ENCODE data around the gene F7. TPM values are rescaled to one million over a fixed set of nuclear protein-coding genes. Genes with fewer than 3 reads are reported as not detected.

Gene F7
- total and polyA plus RNA-seq, 9 of the 15 experiments (the other 6 are each of a cell fraction or from before 2014, with no cell fraction given): not detected

DNA sequence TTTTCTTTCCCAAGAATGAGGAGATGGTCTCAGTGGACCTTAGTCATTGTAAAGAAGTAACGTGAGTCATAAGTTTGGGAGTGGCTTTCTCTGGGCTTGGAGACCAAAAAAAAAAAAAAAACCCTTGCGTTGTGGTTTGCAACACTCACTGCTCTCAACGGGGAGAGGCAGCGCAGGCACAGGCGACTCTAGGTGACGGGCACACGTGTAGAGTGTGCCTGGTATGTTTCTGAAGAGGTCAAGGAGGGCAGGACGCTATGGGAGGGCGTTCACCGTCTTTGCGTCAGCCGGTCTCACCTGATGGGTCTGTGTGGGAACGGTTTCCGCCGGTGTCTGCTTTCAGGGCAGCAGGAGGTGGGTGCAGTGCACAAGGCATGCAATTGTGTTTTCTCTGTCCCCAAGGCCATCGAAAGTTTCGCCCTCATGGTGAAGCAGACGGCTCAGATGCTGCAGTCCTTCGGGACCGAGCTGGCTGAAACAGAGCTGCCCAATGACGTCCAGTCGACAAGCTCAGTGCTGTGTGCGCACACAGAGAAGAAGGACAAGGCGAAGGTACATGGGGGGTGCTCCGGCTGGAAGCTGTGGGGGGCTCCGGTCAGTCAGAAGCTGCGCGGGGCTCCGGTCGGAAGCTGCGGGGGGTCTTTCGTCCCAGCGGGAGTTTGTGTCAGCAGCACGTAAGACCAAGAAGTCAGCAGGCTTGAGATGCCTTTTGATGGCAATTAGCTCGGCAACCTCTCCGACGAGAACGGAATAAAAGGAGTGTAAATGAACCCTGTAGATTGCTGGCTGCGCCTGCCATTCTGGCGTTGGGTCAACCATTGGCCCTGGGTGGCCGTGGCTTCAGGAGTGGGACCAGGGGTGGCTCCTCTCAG is 40.8 kb upstream of the F7 start (continued):
- TF ChIP-seq GABPB1 (CRISPR knock-in tag; IDR thresholded peaks at IDR 0.05): no peak
- peak; percentile 77 for TF ChIP-seq FOSL1 (tag; conservative IDR thresholded peaks at IDR 0.05)
- no peak for TF ChIP-seq GATAD2A (IDR thresholded peaks at IDR 0.05)

DNA sequence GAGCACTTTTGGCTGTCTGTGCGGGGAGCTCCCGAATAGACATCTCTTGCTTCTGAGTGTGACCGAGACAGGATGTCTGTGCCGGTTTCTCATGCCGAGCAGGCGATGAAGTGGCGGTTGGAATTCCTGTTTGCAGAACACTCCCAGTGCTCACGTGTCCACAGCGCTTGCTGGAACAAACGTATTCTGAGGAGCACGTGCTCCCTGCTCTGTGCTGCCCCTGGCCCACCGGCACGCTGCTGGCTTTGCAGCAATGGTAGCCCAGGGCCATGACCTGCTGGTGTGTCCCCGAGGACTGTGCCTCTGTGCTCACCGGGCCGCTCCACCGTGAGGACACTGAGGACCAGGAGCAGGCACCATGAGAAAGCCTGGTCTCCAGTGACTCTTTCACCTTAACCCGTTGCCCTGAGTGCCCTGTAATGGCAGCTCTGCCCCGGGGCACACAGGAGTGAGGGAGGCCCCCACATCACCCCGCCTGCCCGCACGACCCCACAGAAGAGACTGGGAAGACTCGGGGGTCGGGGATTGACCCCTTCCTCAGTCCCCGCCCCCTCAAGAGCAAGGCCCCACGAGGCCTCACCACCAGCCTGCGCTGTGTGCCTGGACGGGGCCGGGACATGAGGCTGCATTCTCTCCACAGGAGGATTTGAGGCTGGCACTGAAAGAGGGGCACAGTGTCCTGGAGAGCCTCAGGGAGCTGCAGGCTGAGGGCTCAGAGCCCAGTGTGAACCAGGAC is 40.0 kb upstream of the F7 start:
- H3K36me3 ChIP-seq (ENCODE audit: control insufficient read depth, insufficient read depth, low read length): no peaks in the 10 kb centered on the region
- no peaks in the 10 kb centered on the region for H3K79me2 ChIP-seq (ENCODE audit: control insufficient read depth, insufficient read depth, low read length)
- in situ Hi-C loops (cut with MboI) (no loop called here), intact Hi-C loops (cut with micrococcal nuclease) (no loop called here)
- no peak for ATAC-seq
- H3K9me1 ChIP-seq (ENCODE audit: control insufficient read depth, insufficient read depth, low read length): no peaks in the 10 kb centered on the region
- ChIA-PET CTCF (ENCODE audit: low intra/inter-chr PET ratio) (no interaction called here), POLR2A (interaction anchor here (0.6 kb wide), 1 partner anchor 12 kb away, joined by 3 read pairs; no protein-coding TSS in a partner anchor)
- no peak overlapping the region for H3K4me2 ChIP-seq (ENCODE audit: insufficient read depth, low read length)
- BruUV-seq (replicated peaks): no TSS peak
- H3K9ac ChIP-seq (ENCODE audit: insufficient read depth in 1 of 2, low read depth in 2 of 2, low read length in 2 of 2): peak overlapping the region in 1 of 2 experiments; percentile 45; a peak in 1 of 4 replicates
- no peak overlapping the region for H3K4me3 ChIP-seq
- no peak for DNase-seq (ENCODE audit: extremely low read depth in 1 of 4, low spot score in 3 of 4)
- H4K20me1 ChIP-seq (replicated peaks; ENCODE audit: control insufficient read depth, insufficient read depth, low read length): no peaks in the 10 kb centered on the region
- no peak for FAIRE-seq
- no peaks in the 10 kb centered on the region for H3K9me3 ChIP-seq (replicated peaks; ENCODE audit: control insufficient read depth, insufficient read depth, low read depth, low read length)
- peaks cover 27 to 63% of the 10 kb centered on the region in 2 experiments; a peak in 4 of 5 replicates for H3K27me3 ChIP-seq (ENCODE audit: control insufficient read depth in 2 of 2, insufficient read depth in 2 of 2, low read length in 2 of 2)
- peaks cover 4 to 18% of the 10 kb centered on the region in 2 experiments; a peak in 4 of 5 replicates for H3K4me1 ChIP-seq (replicated peaks in 1 of 2; ENCODE audit: control insufficient read depth in 2 of 2, insufficient read depth in 2 of 2, low read length in 2 of 2)
- WGBS (ENCODE audit: insufficient coverage, low coverage, missing lambda C conversion rate): 4% methylated on average over 17 of the region's 29 CpGs
- H3K27ac ChIP-seq (ENCODE audit: extremely low read depth, low read depth, low read length): no peak overlapping the region
- no peak overlapping the region for H2AFZ ChIP-seq (ENCODE audit: low read depth, low read length)
- TF ChIP-seq, protein P1, sequence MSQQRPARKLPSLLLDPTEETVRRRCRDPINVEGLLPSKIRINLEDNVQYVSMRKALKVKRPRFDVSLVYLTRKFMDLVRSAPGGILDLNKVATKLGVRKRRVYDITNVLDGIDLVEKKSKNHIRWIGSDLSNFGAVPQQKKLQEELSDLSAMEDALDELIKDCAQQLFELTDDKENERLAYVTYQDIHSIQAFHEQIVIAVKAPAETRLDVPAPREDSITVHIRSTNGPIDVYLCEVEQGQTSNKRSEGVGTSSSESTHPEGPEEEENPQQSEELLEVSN (IDR thresholded peaks at IDR 0.05; ENCODE audit: borderline replicate concordance in 1 of 2, extremely low read depth in 1 of 2, insufficient read depth in 1 of 2, insufficient read length in 1 of 2, low read depth in 1 of 2, low read length in 1 of 2, poor library complexity in 1 of 2, severe bottlenecking in 1 of 2): peak in 1 of 2 experiments; percentile 9
- TF ChIP-seq BHLHE40 (IDR thresholded peaks at IDR 0.05; ENCODE audit: low read length) (0 out of 2 replicates have a peak, but pooled peaks have one; percentile 18), TRIM28 (IDR thresholded peaks at IDR 0.05) (no peak), GABPB2 (CRISPR knock-in tag; conservative IDR thresholded peaks at IDR 0.05) (no peak), ZFX (CRISPR knock-in tag; IDR thresholded peaks at IDR 0.05) (0 out of 2 replicates have a peak, but pooled peaks have one; percentile 15)
- TF ChIP-seq, protein P2, sequence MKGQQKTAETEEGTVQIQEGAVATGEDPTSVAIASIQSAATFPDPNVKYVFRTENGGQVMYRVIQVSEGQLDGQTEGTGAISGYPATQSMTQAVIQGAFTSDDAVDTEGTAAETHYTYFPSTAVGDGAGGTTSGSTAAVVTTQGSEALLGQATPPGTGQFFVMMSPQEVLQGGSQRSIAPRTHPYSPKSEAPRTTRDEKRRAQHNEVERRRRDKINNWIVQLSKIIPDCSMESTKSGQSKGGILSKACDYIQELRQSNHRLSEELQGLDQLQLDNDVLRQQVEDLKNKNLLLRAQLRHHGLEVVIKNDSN (CRISPR knock-in tag; IDR thresholded peaks at IDR 0.05): 0 out of 2 replicates have a peak, but pooled peaks have one; percentile 26
- TF ChIP-seq, protein P3, sequence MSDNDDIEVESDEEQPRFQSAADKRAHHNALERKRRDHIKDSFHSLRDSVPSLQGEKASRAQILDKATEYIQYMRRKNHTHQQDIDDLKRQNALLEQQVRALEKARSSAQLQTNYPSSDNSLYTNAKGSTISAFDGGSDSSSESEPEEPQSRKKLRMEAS (CRISPR knock-in tag; IDR thresholded peaks at IDR 0.05): 0 out of 2 replicates have a peak, but pooled peaks have one; percentile 45
- TF ChIP-seq, protein P4, sequence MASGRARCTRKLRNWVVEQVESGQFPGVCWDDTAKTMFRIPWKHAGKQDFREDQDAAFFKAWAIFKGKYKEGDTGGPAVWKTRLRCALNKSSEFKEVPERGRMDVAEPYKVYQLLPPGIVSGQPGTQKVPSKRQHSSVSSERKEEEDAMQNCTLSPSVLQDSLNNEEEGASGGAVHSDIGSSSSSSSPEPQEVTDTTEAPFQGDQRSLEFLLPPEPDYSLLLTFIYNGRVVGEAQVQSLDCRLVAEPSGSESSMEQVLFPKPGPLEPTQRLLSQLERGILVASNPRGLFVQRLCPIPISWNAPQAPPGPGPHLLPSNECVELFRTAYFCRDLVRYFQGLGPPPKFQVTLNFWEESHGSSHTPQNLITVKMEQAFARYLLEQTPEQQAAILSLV (tag; IDR thresholded peaks at IDR 0.05): no peak
- TF ChIP-seq, protein P5, sequence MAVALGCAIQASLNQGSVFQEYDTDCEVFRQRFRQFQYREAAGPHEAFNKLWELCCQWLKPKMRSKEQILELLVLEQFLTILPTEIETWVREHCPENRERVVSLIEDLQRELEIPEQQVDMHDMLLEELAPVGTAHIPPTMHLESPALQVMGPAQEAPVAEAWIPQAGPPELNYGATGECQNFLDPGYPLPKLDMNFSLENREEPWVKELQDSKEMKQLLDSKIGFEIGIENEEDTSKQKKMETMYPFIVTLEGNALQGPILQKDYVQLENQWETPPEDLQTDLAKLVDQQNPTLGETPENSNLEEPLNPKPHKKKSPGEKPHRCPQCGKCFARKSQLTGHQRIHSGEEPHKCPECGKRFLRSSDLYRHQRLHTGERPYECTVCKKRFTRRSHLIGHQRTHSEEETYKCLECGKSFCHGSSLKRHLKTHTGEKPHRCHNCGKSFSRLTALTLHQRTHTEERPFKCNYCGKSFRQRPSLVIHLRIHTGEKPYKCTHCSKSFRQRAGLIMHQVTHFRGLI (CRISPR knock-in tag; IDR thresholded peaks at IDR 0.05): no peak
